B cell (primary cell): ENCODE measurements around the gene PGF. TPM values are rescaled to one million over a fixed set of nuclear protein-coding genes. Genes with fewer than 3 reads are reported as not detected.

Experiments used
- ATAC-seq: fragments of 200-7000 bp; cut with Tn5 transposase; one replicate; pipeline ENCODE4 v1.10.0; 2021; ENCODE audit warnings: low read depth, mild to moderate bottlenecking, moderate number of reproducible peaks, moderate library complexity
- CTCF ChIA-PET: fragments of 350-600 bp; sonication (Branson Sonifier 250); formaldehyde crosslinking; loops from one replicate; lab custom pipeline; 2021; ENCODE audit warnings: antibody characterized with exemption, inconsistent platforms; lab: Charles Lee
- POLR2A ChIA-PET: fragments of 350-600 bp; sonication (Branson Sonifier 250); formaldehyde crosslinking; loops from one replicate; lab custom pipeline; 2021; ENCODE audit warnings: antibody characterized with exemption; lab: Charles Lee
- DNase-seq: peaks from one replicate; pipeline ENCODE4 v3.0.0; 2013
- H2AFZ ChIP-seq: 2 replicates; pipeline ENCODE4 v1.6.1; 2012; ENCODE audit warnings: mild to moderate bottlenecking, low read depth, low read length; ENCODE audit not compliant: insufficient read depth, poor library complexity, severe bottlenecking
- H3K27ac ChIP-seq, 2 donors: 1 replicate in 1 of 2; 2 replicates in 1 of 2; pipeline ENCODE4 v1.5.1; 2012 to 2013; ENCODE audit warnings: low read length in 2 of 2, mild to moderate bottlenecking in 2 of 2, moderate library complexity in 1 of 2
- H3K27me3 ChIP-seq, 4 experiments: fragments of 200-600 bp in 1 of 4; sonication (generic) in 1 of 4; replicated peaks in 1 of 4; 1 replicate in 2 of 4; 2 replicates in 2 of 4; pipeline versions ENCODE4 v1.6.1 to v1.7.0; 2013 to 2016; ENCODE audit warnings: low read length in 3 of 4, mild to moderate bottlenecking in 2 of 4, mixed read lengths in 1 of 4, moderate library complexity in 1 of 4; ENCODE audit not compliant: insufficient read depth in 4 of 4, control insufficient read depth in 3 of 4; ENCODE audit errors: control extremely low read depth in 1 of 4
- H3K36me3 ChIP-seq, 2 experiments: replicated peaks in 1 of 2; 1 replicate in 1 of 2; 2 replicates in 1 of 2; pipeline versions ENCODE4 v1.6.1 to v1.7.1; 2013; ENCODE audit warnings: low read length in 1 of 2; ENCODE audit not compliant: insufficient read depth in 2 of 2, control insufficient read depth in 1 of 2; ENCODE audit errors: control extremely low read depth in 1 of 2, extremely low read depth in 1 of 2
- H3K4me1 ChIP-seq, 2 donors: fragments of 200-600 bp in 1 of 2; sonication (generic) in 1 of 2; 1 replicate in 1 of 2; 2 replicates in 1 of 2; pipeline versions ENCODE4 v1.5.1 to v1.6.1; 2013 to 2017; ENCODE audit warnings: low read length in 2 of 2; ENCODE audit not compliant: control insufficient read depth in 2 of 2, insufficient read depth in 2 of 2
- H3K4me2 ChIP-seq: replicated peaks from 2 replicates; pipeline ENCODE3; 2012; ENCODE audit warnings: mild to moderate bottlenecking, low read depth, low read length; ENCODE audit not compliant: poor library complexity, severe bottlenecking
- H3K4me3 ChIP-seq, 5 experiments: fragments of 200-600 bp in 1 of 5; sonication (generic) in 1 of 5; 1 replicate in 3 of 5; 2 replicates in 2 of 5; pipeline versions ENCODE4 v1.5.1 to v1.7.0; 2011 to 2016; ENCODE audit warnings: low read length in 4 of 5, mild to moderate bottlenecking in 4 of 5, low read depth in 2 of 5, control low read depth in 1 of 5, moderate library complexity in 1 of 5; ENCODE audit not compliant: insufficient read depth in 1 of 5; ENCODE audit errors: control extremely low read depth in 1 of 5, extremely low read depth in 1 of 5
- H3K79me2 ChIP-seq: fragments of 200-600 bp; sonication (generic); one replicate; pipeline ENCODE4 v1.6.0; 2016; ENCODE audit warnings: low read length; ENCODE audit not compliant: control insufficient read depth, insufficient read depth
- H3K9ac ChIP-seq: fragments of 200-600 bp; sonication (generic); 2 replicates; pipeline ENCODE4 v1.6.1; 2017; ENCODE audit warnings: mild to moderate bottlenecking, low read length, moderate library complexity
- H3K9me3 ChIP-seq, 3 donors: one replicate each; pipeline versions ENCODE4 v1.6.1 to v1.7.1; 2013; ENCODE audit warnings: low read length in 2 of 3; ENCODE audit not compliant: control insufficient read depth in 2 of 3, insufficient read depth in 1 of 3; ENCODE audit errors: control extremely low read depth in 1 of 3
- H4K20me1 ChIP-seq: 2 replicates; pipeline ENCODE4 v1.6.0; 2012; ENCODE audit warnings: mild to moderate bottlenecking, low read length; ENCODE audit not compliant: insufficient read depth, control insufficient read depth, poor library complexity, severe bottlenecking
- H3K27ac Mint-ChIP-seq: one replicate; pipeline ENCODE4 v1.8.0; 2021; ENCODE audit warnings: mixed read lengths
- H3K27me3 Mint-ChIP-seq: one replicate; pipeline ENCODE4 v1.8.0; 2021; ENCODE audit warnings: mixed read lengths
- H3K4me1 Mint-ChIP-seq: one replicate; pipeline ENCODE4 v1.8.0; 2021; ENCODE audit warnings: mixed read lengths
- H3K4me3 Mint-ChIP-seq: one replicate; pipeline ENCODE4 v1.8.0; 2021; ENCODE audit warnings: mixed read lengths
- H3K9me3 Mint-ChIP-seq: one replicate; pipeline ENCODE4 v1.8.0; 2022; ENCODE audit warnings: mixed read lengths; ENCODE audit not compliant: insufficient read depth
- CTCF ChIP-seq: fragments of 200-600 bp; IDR thresholded peaks from one replicate; pipeline ENCODE4 v1.8.0; 2022; ENCODE audit warnings: antibody characterized with exemption, mild to moderate bottlenecking
- EZH2 ChIP-seq: IDR thresholded peaks from 2 replicates; pipeline ENCODE4 v1.6.1; 2012; ENCODE audit warnings: borderline replicate concordance, low read depth, mild to moderate bottlenecking, moderate library complexity, low read length; ENCODE audit not compliant: insufficient read depth, poor library complexity, severe bottlenecking
- WGBS: methylation state at CpG from one replicate; pipeline ENCODE4 v1.1.5; 2013; ENCODE audit warnings: missing lambda C conversion rate; ENCODE audit not compliant: insufficient coverage; 5-methylcytosine and 5-hydroxymethylcytosine counted together
- intact Hi-C: fragments of 100-400 bp; cut with micrococcal nuclease; formaldehyde crosslinking; loops from one replicate; pipeline ENCODE4 v1.10.0; 2022
- polyA plus RNA-seq: library from polyadenylated mRNA; depleted of rRNA; stranded (reverse); fragments of >200 nt; gene quantifications from 2 replicates; pipeline ENCODE4 v1.2.3, GENCODE V29; 2012
- total RNA-seq, 2 donors: library from RNA; stranded (reverse); fragments of 120-200 nt in 1 of 2; gene quantifications; 1 replicate in 1 of 2; 2 replicates in 1 of 2; pipeline versions ENCODE4 v1.2.3 to v1.2.4, GENCODE V29; 2013 to 2022

Gene PGF
- total and polyA plus RNA-seq, 2 donors (not counting 1 experiment from before 2014, with no cell fraction given), result 0.07 to 0.47 TPM

- Histone ChIP-seq H3K4me3 (no peak overlapping the region), H3K9ac (no peak overlapping the region), H3K4me1 (peaks cover 4 to 13% of the 10 kb centered on the region in 2 donors), H3K27me3 (no peaks in the 10 kb centered on the region), H3K4me2 (no peak overlapping the region), H3K79me2 (no peaks in the 10 kb centered on the region), H3K9me3 (no peaks in the 10 kb centered on the region), H3K36me3 (no peaks in the 10 kb centered on the region), H4K20me1 (no peaks in the 10 kb centered on the region), H2AFZ (no peak overlapping the region), H3K27ac (no peak overlapping the region)
- no peak for ATAC-seq
- 95% methylated on average over 11 of the region's 11 CpGs for WGBS
- Mint-ChIP-seq H3K4me1 (peaks cover 4% of the 10 kb centered on the region), H3K9me3 (no peaks in the 10 kb centered on the region), H3K4me3 (peak overlapping the region; percentile 26), H3K27me3 (peaks cover 6% of the 10 kb centered on the region), H3K27ac (no peak overlapping the region)
- CTCF ChIA-PET, result interaction anchor here (1.3 to 1.7 kb wide), 3 partner anchors 19 to 63 kb away, joined by 4 to 12 read pairs (median 8); no protein-coding TSS in a partner anchor
- no peak for DNase-seq
- POLR2A ChIA-PET, result no interaction called here
- TF ChIP-seq CTCF (no peak), EZH2 (no peak)
- intact Hi-C loops, result no loop called here
Measured at GRCh38 chr14:74924061-74924460, 31.3 kb downstream of the PGF start.

DNA sequence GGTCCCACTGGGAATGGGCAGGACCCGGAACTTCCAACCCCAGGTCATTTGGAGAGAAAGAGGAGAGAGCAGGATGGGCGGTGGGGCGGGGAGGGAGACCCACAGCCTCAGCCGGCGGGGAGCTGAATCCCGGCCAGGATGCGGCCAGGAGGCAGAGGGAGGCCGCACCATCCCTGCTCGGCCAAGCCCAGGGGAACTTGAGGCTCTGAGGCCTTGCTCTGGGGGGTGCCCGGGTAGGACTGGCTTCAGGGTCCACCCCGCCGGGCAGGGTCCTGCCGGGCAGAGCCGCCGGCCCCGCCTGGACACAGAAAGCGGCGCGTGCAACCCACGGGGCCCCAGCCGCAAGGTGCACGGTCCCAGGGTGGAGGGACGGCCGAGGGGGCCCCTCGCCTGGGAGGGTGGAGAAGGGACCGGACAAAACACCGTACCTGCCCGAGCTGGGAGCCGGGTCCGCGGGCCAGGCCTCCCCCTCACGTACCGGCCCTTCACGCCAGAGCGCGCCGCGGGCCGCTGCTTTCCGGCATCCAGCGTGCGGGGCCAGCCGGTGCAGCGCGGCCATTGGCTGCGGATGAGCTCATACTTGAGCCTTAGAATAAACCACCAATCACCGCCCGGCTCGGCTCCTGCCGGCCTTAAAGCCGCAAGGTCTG, 32.5 kb downstream of the PGF start, which contains the start of gene RPS6KL1:
Gene RPS6KL1, minus strand, starts transcription at position 509 of the 650 bp plus-strand sequence. CDS start 1,719 bp downstream, outside the sequence.
- 15% methylated on average over 46 of the region's 51 CpGs for WGBS
- H3K27ac Mint-ChIP-seq, result peak within 1 kb of the TSS; percentile 26
- H3K9me3 Mint-ChIP-seq, result no peaks in the 10 kb centered on the region
- Histone ChIP-seq H3K79me2 (no peaks in the 10 kb centered on the region), H3K4me3 (peak within 1 kb of the TSS in 4 of 5 experiments; percentile 45 to 62 (median 54)), H3K9ac (peak within 1 kb of the TSS; percentile 76), H3K4me2 (peak within 1 kb of the TSS; percentile 90), H3K27ac (peak within 1 kb of the TSS in 1 of 2 donors; percentile 56), H3K27me3 (no peaks in the 10 kb centered on the region), H3K9me3 (no peaks in the 10 kb centered on the region), H3K36me3 (no peaks in the 10 kb centered on the region), H4K20me1 (no peaks in the 10 kb centered on the region), H2AFZ (peak within 1 kb of the TSS; percentile 83), H3K4me1 (peaks cover 4 to 13% of the 10 kb centered on the region in 2 donors)
- peaks cover 6% of the 10 kb centered on the region for H3K27me3 Mint-ChIP-seq
- intact Hi-C loops, result loop anchor here (1.0 kb wide), 1 partner anchor 79 kb away; the partner anchor contains the start of gene EIF2B2
- H3K4me3 Mint-ChIP-seq, result peak within 1 kb of the TSS; percentile 79
- peaks cover 4% of the 10 kb centered on the region for H3K4me1 Mint-ChIP-seq
- TF ChIP-seq EZH2 (no peak), CTCF (no peak)
- DNase-seq (peak; percentile 74), ATAC-seq (peak; percentile 95)
- POLR2A ChIA-PET, result interaction anchor here (0.6 to 1.1 kb wide), 2 partner anchors 14 to 17 kb away, joined by 5 to 6 read pairs; no protein-coding TSS in a partner anchor
- CTCF ChIA-PET, result interaction anchor here (0.7 to 1.7 kb wide), 4 partner anchors 17 to 166 kb away, joined by 4 to 12 read pairs (median 6); no protein-coding TSS in a partner anchor
